K562 (cell line): ENCODE data around the gene TNIP1.

Source experiments
- ARID3A ChIP-seq: IDR thresholded peaks from 2 replicates; pipeline ENCODE4 v1.6.1; 2012; ENCODE audit warnings: low read depth, low read length, improper control_type of control experiment, borderline replicate concordance
- BCLAF1 ChIP-seq, 2 experiments: fragments of 450-650 bp in 1 of 2; IDR thresholded peaks; 2 replicates each; pipeline ENCODE4 v1.6.1; 2011 to 2017; ENCODE audit warnings: low read depth in 2 of 2, antibody characterized with exemption in 1 of 2, borderline replicate concordance in 1 of 2, low read length in 1 of 2, mild to moderate bottlenecking in 1 of 2, mixed read lengths in 1 of 2; ENCODE audit not compliant: control insufficient read depth in 1 of 2
- CTCF ChIP-seq, 3 experiments: IDR thresholded peaks in 2 of 3; conservative IDR thresholded peaks in 1 of 3; 2 replicates each; pipeline ENCODE4 v1.5.1; 2011 to 2012; ENCODE audit warnings: low read length in 3 of 3, mild to moderate bottlenecking in 3 of 3, control low read depth in 2 of 3, improper control_type of control experiment in 1 of 3, inconsistent platforms in 1 of 3, low read depth in 1 of 3, mixed read lengths in 1 of 3, moderate library complexity in 1 of 3; ENCODE audit not compliant: insufficient read depth in 2 of 3
- HDAC6 ChIP-seq: IDR thresholded peaks from 2 replicates; pipeline ENCODE4 v1.6.1; 2012; ENCODE audit warnings: low read depth, mild to moderate bottlenecking, control low read depth, inconsistent platforms, low read length, moderate library complexity
- KLF16 ChIP-seq: IDR thresholded peaks from 2 replicates; pipeline ENCODE4 v1.6.1; 2016; ENCODE audit warnings: antibody characterized with exemption
- POLR2AphosphoS5 ChIP-seq: IDR thresholded peaks from 2 replicates; pipeline ENCODE4 v1.6.1; 2011; ENCODE audit warnings: mild to moderate bottlenecking, low read depth, low read length, moderate library complexity; ENCODE audit not compliant: control insufficient read depth, insufficient read depth
- ZNF274 ChIP-seq: IDR thresholded peaks from 2 replicates; pipeline ENCODE4 v1.6.1; 2011; ENCODE audit warnings: low read depth, mild to moderate bottlenecking, low read length, moderate library complexity, borderline replicate concordance

GRCh38 chr5:151006704-151007334 is 74.0 kb downstream of the TNIP1 start:
- TF ChIP-seq ZNF274 (no peak), CTCF (IDR thresholded peaks at IDR 0.05 in 2 of 3, conservative IDR thresholded peaks at IDR 0.05 in 1 of 3; ENCODE audit: insufficient read depth in 2 of 3, low read depth in 1 of 3, low read length in 3 of 3) (no peak), POLR2AphosphoS5 (no peak), ARID3A (no peak), BCLAF1 (IDR thresholded peaks at IDR 0.05; ENCODE audit: borderline replicate concordance in 1 of 2, control insufficient read depth in 1 of 2, low read depth in 2 of 2, low read length in 1 of 2) (no peak), KLF16 (no peak), HDAC6 (no peak)
